Measurements from ENCODE around the gene ADNP2.

The ADNP2 gene

GRCh38 chr18:80149667-80150066 is 40.6 kb downstream of the ADNP2 start:
- no peak for DNase-seq (ENCODE audit: low read depth)
- no peak for TF ChIP-seq CTCF (IDR thresholded peaks at IDR 0.05; ENCODE audit: insufficient read depth, low read depth, low read length, missing control alignments)

GRCh38 chr18:80154293-80154692 is 45.2 kb downstream of the ADNP2 start:
- DNase-seq (ENCODE audit: low read depth) = peak; percentile 46
- no peak overlapping the region for H3K4me3 ChIP-seq (ENCODE audit: low read length)
- peak; percentile 66 for TF ChIP-seq CTCF (IDR thresholded peaks at IDR 0.05; ENCODE audit: insufficient read depth, low read depth, low read length, missing control alignments)

More at GRCh38 chr18:80149667-80150066, 40.6 kb downstream of the ADNP2 start:
- no peak overlapping the region for H3K4me3 ChIP-seq (ENCODE audit: low read length)

GRCh38 chr18:80157708-80158343 is 48.8 kb downstream of the ADNP2 start:
- no peak overlapping the region for H3K4me3 ChIP-seq (ENCODE audit: low read length)
- peak; percentile 99 for TF ChIP-seq CTCF (IDR thresholded peaks at IDR 0.05; ENCODE audit: insufficient read depth, low read depth, low read length, missing control alignments)
- peak; percentile 83 for DNase-seq (ENCODE audit: low read depth)

GRCh38 chr18:80158365-80158764 is 49.3 kb downstream of the ADNP2 start:
- TF ChIP-seq CTCF (IDR thresholded peaks at IDR 0.05; ENCODE audit: insufficient read depth, low read depth, low read length, missing control alignments) = no peak
- no peak for DNase-seq (ENCODE audit: low read depth)
- H3K4me3 ChIP-seq (ENCODE audit: low read length) = no peak overlapping the region

GRCh38 chr18:80159713-80160636 is 50.9 kb downstream of the ADNP2 start:
- no peak for TF ChIP-seq CTCF (IDR thresholded peaks at IDR 0.05; ENCODE audit: insufficient read depth, low read depth, low read length, missing control alignments)
- DNase-seq (ENCODE audit: low read depth) = no peak
- H3K4me3 ChIP-seq (ENCODE audit: low read length) = no peak overlapping the region

GRCh38 chr18:80161781-80162417 is 52.8 kb downstream of the ADNP2 start:
- DNase-seq (ENCODE audit: low read depth) = no peak
- no peak for TF ChIP-seq CTCF (IDR thresholded peaks at IDR 0.05; ENCODE audit: insufficient read depth, low read depth, low read length, missing control alignments)

More at GRCh38 chr18:80161781-80162417, 52.8 kb downstream of the ADNP2 start:
- H3K4me3 ChIP-seq (ENCODE audit: low read length) = no peak overlapping the region
